Tibial nerve (tissue), 4 donors: ENCODE data around the gene KCNQ1. TPM values are rescaled to one million over a fixed set of nuclear protein-coding genes. Genes with fewer than 3 reads are reported as not detected.
"Not testable (repeated sequence)": the region's sequence is repeated elsewhere in the genome, so short reads cannot be mapped to it uniquely, and the experiment has no call there.

Source experiments
- DNase-seq, 2 donors: peaks; one replicate each; pipeline ENCODE4 v3.0.0-alpha.2; 2019; ENCODE audit warnings: low spot score in 2 of 2
- H3K27ac ChIP-seq, 4 donors: fragments of 200-600 bp; sonication (generic) in 3 of 4; one replicate each; pipeline ENCODE4 v1.5.1; 2017 to 2019; ENCODE audit warnings: mild to moderate bottlenecking in 1 of 4
- H3K27me3 ChIP-seq, 2 donors: fragments of 200-600 bp; sonication (generic) in 1 of 2; one replicate each; pipeline versions ENCODE4 v1.5.1 to v1.6.0; 2017 to 2019
- H3K36me3 ChIP-seq, 3 donors: fragments of 200-600 bp; sonication (generic); one replicate each; pipeline ENCODE4 v1.5.1; 2018 to 2019
- H3K4me1 ChIP-seq, 4 donors: fragments of 200-600 bp; sonication (generic) in 3 of 4; one replicate each; pipeline ENCODE4 v1.5.1; 2017 to 2019
- H3K4me3 ChIP-seq, 4 donors: fragments of 200-600 bp; sonication (generic) in 3 of 4; one replicate each; pipeline ENCODE4 v1.5.1; 2017 to 2019; ENCODE audit warnings: mild to moderate bottlenecking in 1 of 4, moderate library complexity in 1 of 4
- H3K9me3 ChIP-seq, 4 donors: fragments of 200-600 bp; sonication (generic) in 3 of 4; one replicate each; pipeline ENCODE4 v1.5.1; 2017 to 2019
- CTCF ChIP-seq, 5 experiments: fragments of 200-600 bp in 3 of 5; fragments of 450-650 bp in 2 of 5; sonication (generic) in 3 of 5; IDR thresholded peaks; one replicate each; pipeline ENCODE4 v1.5.1; 2016 to 2019; ENCODE audit warnings: antibody characterized with exemption in 5 of 5, mild to moderate bottlenecking in 3 of 5, moderate library complexity in 2 of 5
- EP300 ChIP-seq, 2 donors: sonication (generic); formaldehyde crosslinking; IDR thresholded peaks; one replicate each; pipeline ENCODE4 v1.6.1; 2017; ENCODE audit warnings: antibody characterized with exemption in 2 of 2, mild to moderate bottlenecking in 1 of 2
- POLR2A ChIP-seq, 2 donors: fragments of 450-650 bp; IDR thresholded peaks; one replicate each; pipeline ENCODE4 v1.6.1; 2017; ENCODE audit warnings: antibody characterized with exemption in 2 of 2, mild to moderate bottlenecking in 2 of 2, moderate library complexity in 2 of 2
- WGBS, 2 donors: methylation state at CpG; one replicate each; pipeline ENCODE4 v1.1.5; 2018; 5-methylcytosine and 5-hydroxymethylcytosine counted together
- total RNA-seq, 4 donors: library from RNA; depleted of rRNA; stranded (reverse); fragments of >200 nt; gene quantifications; one replicate each; pipeline ENCODE4 v1.1.0, GENCODE V29; 2016

Gene KCNQ1
- total RNA-seq, 4 donors from 2014 or later: 3.5 to 11.4 (median 7.5) TPM

GRCh38 chr11:2630679-2631078 lies 185.9 kb downstream of the KCNQ1 start:
- TF ChIP-seq POLR2A (IDR thresholded peaks at IDR 0.05): no peak
- TF ChIP-seq CTCF (IDR thresholded peaks at IDR 0.05): no peak
- TF ChIP-seq EP300 (IDR thresholded peaks at IDR 0.05): no peak
- H3K4me3 ChIP-seq: no peak overlapping the region
- no peaks in the 10 kb centered on the region for H3K4me1 ChIP-seq
- H3K9me3 ChIP-seq: peaks cover 0 to 82% (median 22%) of the 10 kb centered on the region in 4 donors
- 98 to 100% methylated on average over 1 of the region's 1 CpG for WGBS, 2 donors
- no peaks in the 10 kb centered on the region for H3K27me3 ChIP-seq
- no peaks in the 10 kb centered on the region for H3K36me3 ChIP-seq
- no peak for DNase-seq
- no peak overlapping the region for H3K27ac ChIP-seq

- no peak for DNase-seq
- peaks cover 0 to 86% (median 22%) of the 10 kb centered on the region in 4 donors for H3K9me3 ChIP-seq
- no peaks in the 10 kb centered on the region for H3K4me1 ChIP-seq
- H3K27me3 ChIP-seq: no peaks in the 10 kb centered on the region
- no peaks in the 10 kb centered on the region for H3K36me3 ChIP-seq
- WGBS, 2 donors: 79 to 83% methylated on average over 1 of the region's 1 CpG
- no peak for TF ChIP-seq CTCF (IDR thresholded peaks at IDR 0.05)
- no peak for TF ChIP-seq POLR2A (IDR thresholded peaks at IDR 0.05)
- TF ChIP-seq EP300 (IDR thresholded peaks at IDR 0.05): no peak
- no peak overlapping the region for H3K27ac ChIP-seq
- no peak overlapping the region for H3K4me3 ChIP-seq
These were observed 186.4 kb downstream of the KCNQ1 start for GRCh38 chr11:2631161-2631560.

- not testable (repeated sequence) for H3K4me3 ChIP-seq, H3K4me1 ChIP-seq, H3K36me3 ChIP-seq, DNase-seq, H3K27me3 ChIP-seq, H3K27ac ChIP-seq
- H3K9me3 ChIP-seq: peaks cover 0 to 86% (median 24%) of the 10 kb centered on the region in 4 donors
- WGBS, 2 donors: 94 to 96% methylated on average over 13 of the region's 13 CpGs
These were observed 195.0 kb downstream of the KCNQ1 start for GRCh38 chr11:2639763-2640162.

- no peak for TF ChIP-seq CTCF (IDR thresholded peaks at IDR 0.05)
- Histone ChIP-seq H3K27me3 (no peaks in the 10 kb centered on the region), H3K4me3 (no peak overlapping the region), H3K27ac (no peak overlapping the region), H3K36me3 (peaks cover 0 to 6% (median 0%) of the 10 kb centered on the region in 3 donors), H3K9me3 (peaks cover 0 to 96% (median 30%) of the 10 kb centered on the region in 4 donors), H3K4me1 (no peaks in the 10 kb centered on the region)
- 89 to 100% methylated on average over 1 of the region's 1 CpG for WGBS, 2 donors
- no peak for DNase-seq
These were observed 196.8 kb downstream of the KCNQ1 start for GRCh38 chr11:2641623-2642022.

GRCh38 chr11:2643746-2644145 lies 198.9 kb downstream of the KCNQ1 start:
- H3K4me1 ChIP-seq: no peaks in the 10 kb centered on the region
- no peak overlapping the region for H3K27ac ChIP-seq
- peaks cover 0 to 6% (median 0%) of the 10 kb centered on the region in 3 donors for H3K36me3 ChIP-seq
- TF ChIP-seq EP300 (IDR thresholded peaks at IDR 0.05) (no peak), POLR2A (IDR thresholded peaks at IDR 0.05) (no peak), CTCF (IDR thresholded peaks at IDR 0.05) (no peak)
- H3K27me3 ChIP-seq: no peaks in the 10 kb centered on the region
- no peak overlapping the region for H3K4me3 ChIP-seq
- peaks cover 0 to 99% (median 35%) of the 10 kb centered on the region in 4 donors for H3K9me3 ChIP-seq
- DNase-seq: no peak
- 87 to 94% methylated on average over 3 of the region's 3 CpGs for WGBS, 2 donors
